Liver (tissue), 2 donors: Measurements from ENCODE around the gene CCIN.

Source experiments
- MAX ChIP-seq: IDR thresholded peaks from 2 replicates; pipeline ENCODE4 v1.6.1; 2016; ENCODE audit warnings: antibody characterized with exemption
- TF ChIP-seq, protein P1 (sequence below): fragments of 150-350 bp; IDR thresholded peaks from 2 replicates; pipeline ENCODE4 v1.5.1; 2017; ENCODE audit warnings: improper control_type of control experiment, low read depth, low read length; ENCODE audit not compliant: missing input control
- donor health status: healthy.

DNA sequence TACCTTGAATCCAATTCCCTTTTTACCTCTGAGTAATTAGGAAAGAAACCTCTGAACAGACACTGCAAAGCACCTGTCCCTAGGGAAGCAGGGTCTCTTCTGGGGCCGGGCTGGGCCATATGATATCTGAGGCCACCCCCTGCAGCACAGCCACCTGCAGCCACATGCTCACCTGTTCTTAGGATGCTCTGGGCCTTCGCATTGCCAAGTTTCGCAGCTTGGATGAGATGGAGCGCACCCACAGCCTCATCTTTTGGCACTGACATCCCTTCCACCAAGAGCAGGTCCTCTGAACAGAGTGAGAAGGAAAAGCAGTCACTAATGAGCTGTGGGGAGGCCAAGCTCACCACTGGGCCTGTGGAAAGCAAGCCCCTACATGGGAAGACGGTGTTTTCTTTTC lies 48.8 kb downstream of the CCIN start:
- TF ChIP-seq, protein P1, sequence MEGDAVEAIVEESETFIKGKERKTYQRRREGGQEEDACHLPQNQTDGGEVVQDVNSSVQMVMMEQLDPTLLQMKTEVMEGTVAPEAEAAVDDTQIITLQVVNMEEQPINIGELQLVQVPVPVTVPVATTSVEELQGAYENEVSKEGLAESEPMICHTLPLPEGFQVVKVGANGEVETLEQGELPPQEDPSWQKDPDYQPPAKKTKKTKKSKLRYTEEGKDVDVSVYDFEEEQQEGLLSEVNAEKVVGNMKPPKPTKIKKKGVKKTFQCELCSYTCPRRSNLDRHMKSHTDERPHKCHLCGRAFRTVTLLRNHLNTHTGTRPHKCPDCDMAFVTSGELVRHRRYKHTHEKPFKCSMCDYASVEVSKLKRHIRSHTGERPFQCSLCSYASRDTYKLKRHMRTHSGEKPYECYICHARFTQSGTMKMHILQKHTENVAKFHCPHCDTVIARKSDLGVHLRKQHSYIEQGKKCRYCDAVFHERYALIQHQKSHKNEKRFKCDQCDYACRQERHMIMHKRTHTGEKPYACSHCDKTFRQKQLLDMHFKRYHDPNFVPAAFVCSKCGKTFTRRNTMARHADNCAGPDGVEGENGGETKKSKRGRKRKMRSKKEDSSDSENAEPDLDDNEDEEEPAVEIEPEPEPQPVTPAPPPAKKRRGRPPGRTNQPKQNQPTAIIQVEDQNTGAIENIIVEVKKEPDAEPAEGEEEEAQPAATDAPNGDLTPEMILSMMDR = no peak
- no peak for TF ChIP-seq MAX
